HepG2 (cell line): ENCODE results near the gene OLFM4. TPM values are rescaled to one million over a fixed set of nuclear protein-coding genes. Genes with fewer than 3 reads are reported as not detected.

ENCODE experiments used
- ATAC-seq: fragments of 200-7000 bp; cut with Tn5 transposase; 3 replicates; pipeline ENCODE4 v1.9.1; 2020; ENCODE audit warnings: mild to moderate bottlenecking, moderate library complexity
- BruUV-seq: library from RNA; stranded (reverse); fragments of 400-500 nt; replicated peaks from 2 replicates; lab custom pipeline; 2021; lab: Mats Ljungman, UMichigan
- CTCF ChIA-PET: fragments of 300-600 bp; formaldehyde crosslinking; extraction: SDS; loops from one replicate; lab custom pipeline; 2021; ENCODE audit warnings: low total read pairs, inconsistent platforms, low intra/inter-chr PET ratio; lab: Yijun Ruan, JAX
- POLR2A ChIA-PET: fragments of 350-600 bp; sonication (Branson Sonifier 250); formaldehyde crosslinking; loops from one replicate; lab custom pipeline; 2020; ENCODE audit warnings: antibody characterized with exemption, inconsistent platforms; lab: Yijun Ruan, JAX
- DNase-seq: peaks from one replicate; pipeline ENCODE4 v3.0.0-alpha.2; 2015; ENCODE audit warnings: low spot score
- FAIRE-seq: peaks from 3 replicates; lab custom pipeline; 2011; peaks lifted over from hg19 to GRCh38; lab: Jason Lieb, UNC
- H2AFZ ChIP-seq: one replicate; pipeline ENCODE4 v1.6.1; 2011; ENCODE audit warnings: low read length, inconsistent platforms
- H3K27ac ChIP-seq: fragments of 300-600 bp; 3 replicates; pipeline ENCODE4 v1.8.0; 2011; ENCODE audit warnings: mixed run types, mild to moderate bottlenecking, mixed read lengths, low read length, inconsistent platforms; ENCODE audit not compliant: insufficient read depth; ENCODE audit errors: extremely low read length
- H3K27me3 ChIP-seq, 2 experiments: fragments of 200-600 bp in 1 of 2; 2 replicates in 1 of 2; 3 replicates in 1 of 2; pipeline versions ENCODE4 v1.6.0 to v1.8.0; 2011; ENCODE audit warnings: low read length in 2 of 2, mild to moderate bottlenecking in 2 of 2, moderate library complexity in 2 of 2, inconsistent platforms in 1 of 2; ENCODE audit not compliant: insufficient read depth in 2 of 2, control insufficient read depth in 1 of 2
- H3K36me3 ChIP-seq, 2 experiments: fragments of 200-600 bp in 1 of 2; replicated peaks in 1 of 2; 2 replicates in 1 of 2; 3 replicates in 1 of 2; pipeline versions ENCODE4 v1.5.1 to v1.8.0; 2011; ENCODE audit warnings: low read length in 2 of 2, inconsistent platforms in 1 of 2; ENCODE audit not compliant: insufficient read depth in 2 of 2, control insufficient read depth in 1 of 2
- H3K4me1 ChIP-seq: 2 replicates; pipeline ENCODE4 v1.5.1; 2012; ENCODE audit warnings: low read length, inconsistent platforms; ENCODE audit not compliant: insufficient read depth
- H3K4me2 ChIP-seq: 2 replicates; pipeline ENCODE4 v1.6.0; 2011; ENCODE audit warnings: low read depth, low read length, inconsistent platforms
- H3K4me3 ChIP-seq, 3 experiments: fragments of 200-600 bp in 1 of 3; sonication (generic), shearing (Covaris generic) in 1 of 3; replicated peaks in 1 of 3; 2 replicates each; pipeline ENCODE4 v1.5.1; 2011 to 2016; ENCODE audit warnings: low read length in 3 of 3, inconsistent platforms in 2 of 3, low read depth in 2 of 3, mild to moderate bottlenecking in 2 of 3, control low read depth in 1 of 3, mixed read lengths in 1 of 3; ENCODE audit not compliant: insufficient read depth in 1 of 3
- H3K79me2 ChIP-seq: one replicate; pipeline ENCODE4 v1.6.1; 2011; ENCODE audit warnings: low read length, inconsistent platforms; ENCODE audit not compliant: insufficient read depth
- H3K9ac ChIP-seq: 2 replicates; pipeline ENCODE4 v1.6.0; 2011; ENCODE audit warnings: mild to moderate bottlenecking, low read depth, low read length, inconsistent platforms; ENCODE audit not compliant: insufficient read depth
- H3K9me3 ChIP-seq: 2 replicates; pipeline ENCODE4 v1.5.1; 2012; ENCODE audit warnings: mild to moderate bottlenecking, low read length
- H4K20me1 ChIP-seq: 2 replicates; pipeline ENCODE4 v1.6.0; 2011; ENCODE audit warnings: inconsistent platforms, mild to moderate bottlenecking, low read length, moderate library complexity; ENCODE audit not compliant: insufficient read depth
- GATAD2A ChIP-seq: IDR thresholded peaks from 2 replicates; pipeline ENCODE4 v1.6.1; 2016
- HDAC2 ChIP-seq: sonication (generic); formaldehyde crosslinking; IDR thresholded peaks from 2 replicates; pipeline ENCODE4 v1.4.0; 2020; ENCODE audit warnings: missing genetic modification reagents
- JUND ChIP-seq: sonication (generic); formaldehyde crosslinking; IDR thresholded peaks from 2 replicates; pipeline ENCODE4 v1.8.0; 2022; ENCODE audit warnings: mild to moderate bottlenecking, missing genetic modification reagents
- MLLT10 ChIP-seq: sonication (generic); formaldehyde crosslinking; IDR thresholded peaks from 2 replicates; pipeline ENCODE4 v1.4.0; 2020; ENCODE audit warnings: missing genetic modification reagents
- NKX3-1 ChIP-seq: sonication (generic); formaldehyde crosslinking; IDR thresholded peaks from 2 replicates; pipeline ENCODE4 v1.5.0; 2020; ENCODE audit warnings: missing genetic modification reagents
- SOX13 ChIP-seq, 3 experiments: fragments of 450-650 bp in 1 of 3; sonication (generic) in 1 of 3; formaldehyde crosslinking in 1 of 3; IDR thresholded peaks in 2 of 3; conservative IDR thresholded peaks in 1 of 3; 2 replicates each; pipeline versions ENCODE4 v1.5.0 to v1.6.1; 2016 to 2020; ENCODE audit warnings: antibody characterized with exemption in 1 of 3, mild to moderate bottlenecking in 1 of 3, missing compliant biosample characterization in 1 of 3, missing genetic modification reagents in 1 of 3, moderate library complexity in 1 of 3
- TBP ChIP-seq: sonication (generic); formaldehyde crosslinking; IDR thresholded peaks from 2 replicates; pipeline ENCODE4 v1.5.0; 2020; ENCODE audit warnings: missing genetic modification reagents
- ZBTB14 ChIP-seq: sonication (generic); formaldehyde crosslinking; IDR thresholded peaks from 2 replicates; pipeline ENCODE4 v1.4.0; 2020; ENCODE audit warnings: missing genetic modification reagents
- ZNF121 ChIP-seq: sonication (generic); formaldehyde crosslinking; IDR thresholded peaks from 2 replicates; pipeline ENCODE4 v1.5.0; 2020; ENCODE audit warnings: mild to moderate bottlenecking, missing genetic modification reagents
- ZNF180 ChIP-seq: sonication (generic); formaldehyde crosslinking; IDR thresholded peaks from 2 replicates; pipeline ENCODE4 v1.4.0; 2020; ENCODE audit warnings: low read depth, missing genetic modification reagents, borderline replicate concordance
- ZNF275 ChIP-seq: sonication (generic); formaldehyde crosslinking; IDR thresholded peaks from 2 replicates; pipeline ENCODE4 v1.8.0; 2022; ENCODE audit warnings: missing genetic modification reagents, mild to moderate bottlenecking, inconsistent platforms, borderline replicate concordance
- WGBS: methylation state at CpG from one replicate; pipeline ENCODE4 v1.1.6; 2017; ENCODE audit warnings: low lambda C conversion rate; 5-methylcytosine and 5-hydroxymethylcytosine counted together
- in situ Hi-C: cut with HindIII; loops from 2 replicates; pipeline ENCODE4 v1.10.0; 2017; ENCODE audit warnings: low pct_unique_long_range_greater_than_20kb; ENCODE audit not compliant: extremely low pct_ligation_motif_present
- intact Hi-C: fragments of 100-400 bp; cut with micrococcal nuclease; formaldehyde crosslinking; loops from one replicate; pipeline ENCODE4 v1.10.0; 2022; ENCODE audit not compliant: unreplicated experiment
- polyA plus RNA-seq, 8 experiments: library from polyadenylated mRNA; depleted of rRNA in 3 of 8; stranded (reverse) in 7 of 8; unstranded in 1 of 8; fragments of >200 nt; fragmentation: Illumina TruSeq in 4 of 8; extraction: Trizol in 4 of 8; gene quantifications; 2 replicates each; pipeline versions ENCODE4 v1.2.1 to v1.2.3, GENCODE V29; 2011 to 2016; ENCODE audit warnings: low read depth in 4 of 8, missing spikeins in 1 of 8, mixed read lengths in 1 of 8; ENCODE audit not compliant: insufficient read depth in 1 of 8
- total RNA-seq, 5 experiments: library from RNA; depleted of rRNA; stranded (reverse); fragments of >200 nt; fragmentation: Illumina TruSeq; extraction: Trizol; gene quantifications; 2 replicates each; pipeline ENCODE4 v1.2.3, GENCODE V29; 2016; ENCODE audit warnings: low read depth in 1 of 5
- TF ChIP-seq, protein P1 (sequence below): sonication (generic); formaldehyde crosslinking; conservative IDR thresholded peaks from 2 replicates; pipeline ENCODE4 v1.4.0; 2020; ENCODE audit warnings: missing genetic modification reagents

OLFM4 gene
- total and polyA plus RNA-seq, 2 of the 13 experiments (the other 11 are each of a cell fraction or from before 2014, with no cell fraction given): not detected

- 11% methylated on average over 3 of the region's 3 CpGs for WGBS
- no peak overlapping the region for H3K4me3 ChIP-seq
- no peak overlapping the region for H2AFZ ChIP-seq
- H3K9ac ChIP-seq: no peak overlapping the region
- H3K9me3 ChIP-seq: no peaks in the 10 kb centered on the region
- no peak for DNase-seq
- FAIRE-seq: no peak
- CTCF ChIA-PET: no interaction called here
- H3K27ac ChIP-seq: no peak overlapping the region
- in situ Hi-C loops (no loop called here), intact Hi-C loops (no loop called here)
- H4K20me1 ChIP-seq: no peaks in the 10 kb centered on the region
- H3K4me1 ChIP-seq: no peaks in the 10 kb centered on the region
- no peak overlapping the region for H3K4me2 ChIP-seq
- BruUV-seq: no TSS peak
- TF ChIP-seq ZBTB14 (no peak), JUND (CRISPR knock-in tag) (no peak), SOX13 (IDR thresholded peaks at IDR 0.05) (no peak), SOX13 (CRISPR knock-in tag; conservative IDR thresholded peaks at IDR 0.05 in 1 of 2, IDR thresholded peaks at IDR 0.05 in 1 of 2) (no peak), TBP (CRISPR knock-in tag) (no peak), HDAC2 (CRISPR knock-in tag) (no peak), GATAD2A (CRISPR knock-in tag) (no peak), NKX3-1 (no peak), ZNF275 (CRISPR knock-in tag) (no peak), ZNF180 (no peak), ZNF121 (CRISPR knock-in tag) (no peak), MLLT10 (CRISPR knock-in tag) (no peak)
- TF ChIP-seq, protein P1, sequence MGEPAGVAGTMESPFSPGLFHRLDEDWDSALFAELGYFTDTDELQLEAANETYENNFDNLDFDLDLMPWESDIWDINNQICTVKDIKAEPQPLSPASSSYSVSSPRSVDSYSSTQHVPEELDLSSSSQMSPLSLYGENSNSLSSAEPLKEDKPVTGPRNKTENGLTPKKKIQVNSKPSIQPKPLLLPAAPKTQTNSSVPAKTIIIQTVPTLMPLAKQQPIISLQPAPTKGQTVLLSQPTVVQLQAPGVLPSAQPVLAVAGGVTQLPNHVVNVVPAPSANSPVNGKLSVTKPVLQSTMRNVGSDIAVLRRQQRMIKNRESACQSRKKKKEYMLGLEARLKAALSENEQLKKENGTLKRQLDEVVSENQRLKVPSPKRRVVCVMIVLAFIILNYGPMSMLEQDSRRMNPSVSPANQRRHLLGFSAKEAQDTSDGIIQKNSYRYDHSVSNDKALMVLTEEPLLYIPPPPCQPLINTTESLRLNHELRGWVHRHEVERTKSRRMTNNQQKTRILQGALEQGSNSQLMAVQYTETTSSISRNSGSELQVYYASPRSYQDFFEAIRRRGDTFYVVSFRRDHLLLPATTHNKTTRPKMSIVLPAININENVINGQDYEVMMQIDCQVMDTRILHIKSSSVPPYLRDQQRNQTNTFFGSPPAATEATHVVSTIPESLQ (CRISPR knock-in tag): no peak
- no peak for ATAC-seq
- no peaks in the 10 kb centered on the region for H3K79me2 ChIP-seq
- no peaks in the 10 kb centered on the region; a peak in 1 of 5 replicates for H3K27me3 ChIP-seq
- no peaks in the 10 kb centered on the region for H3K36me3 ChIP-seq
- POLR2A ChIA-PET: no interaction called here
These were observed 13.4 kb downstream of the OLFM4 start for GRCh38 chr13:53041968-53042516.
